Superior temporal gyrus (tissue), 1 donor: ENCODE results near the gene TRIB2.

ENCODE experiments used
- DNase-seq: peaks from one replicate; pipeline ENCODE4 v3.0.0-alpha.2; 2016; ENCODE audit errors: extremely low spot score

Gene TRIB2

DNA sequence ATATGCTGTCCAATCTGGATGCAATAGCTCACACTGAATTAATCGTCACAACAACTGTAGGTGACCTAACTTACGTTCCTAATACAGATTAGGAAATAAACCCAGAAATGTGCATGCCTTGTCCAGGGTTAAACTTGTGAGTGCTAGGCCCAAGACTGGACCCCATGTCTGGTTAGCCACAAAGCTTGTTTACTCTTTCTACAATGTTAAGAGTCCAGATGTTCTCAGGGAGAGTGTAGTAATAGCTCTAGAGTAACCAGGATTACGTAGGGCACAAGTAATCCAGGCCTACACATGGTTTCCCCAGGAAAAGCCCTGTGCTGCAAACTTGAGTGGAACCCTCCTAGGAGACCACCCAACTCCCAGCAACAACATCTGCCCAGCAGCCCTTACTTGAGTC is 26.2 kb downstream of the TRIB2 start:
- no peak for DNase-seq

DNA sequence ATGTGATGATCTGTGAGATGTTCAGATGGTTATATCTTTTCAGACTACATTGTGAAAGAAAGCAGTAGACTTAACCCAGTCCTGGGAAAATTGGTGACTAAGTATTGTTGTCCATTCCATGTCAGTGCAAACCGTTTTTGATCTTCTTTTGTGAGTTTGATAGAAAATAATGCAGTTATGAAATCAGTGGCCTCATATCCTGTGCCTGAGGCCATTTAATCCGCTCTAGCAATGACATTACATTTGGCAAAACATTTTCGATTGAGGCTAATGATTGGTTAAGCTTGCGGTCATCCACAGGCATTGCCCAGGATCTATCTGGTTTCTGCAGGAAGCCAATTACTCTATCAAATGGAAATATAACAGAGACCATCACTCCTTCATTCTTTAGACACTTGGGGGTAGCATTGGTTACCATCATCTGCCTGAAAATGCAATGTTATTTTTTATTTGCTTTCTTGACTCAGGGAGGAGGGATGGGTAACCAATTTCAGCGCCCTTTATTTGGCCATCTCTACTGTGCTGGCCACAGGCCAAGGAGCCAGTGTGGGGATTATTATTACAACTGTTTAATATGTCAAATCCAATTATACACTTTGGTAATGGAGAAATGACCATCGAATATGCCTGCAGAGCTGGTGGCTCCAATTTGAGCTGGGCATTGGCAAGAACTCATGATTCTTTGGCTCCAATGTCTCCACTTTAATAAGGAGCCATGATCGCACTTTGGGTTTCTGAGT is 33.6 kb downstream of the TRIB2 start:
- DNase-seq = no peak

- DNase-seq = no peak
Measured at GRCh38 chr2:12754643-12755042, 37.9 kb downstream of the TRIB2 start.

DNA sequence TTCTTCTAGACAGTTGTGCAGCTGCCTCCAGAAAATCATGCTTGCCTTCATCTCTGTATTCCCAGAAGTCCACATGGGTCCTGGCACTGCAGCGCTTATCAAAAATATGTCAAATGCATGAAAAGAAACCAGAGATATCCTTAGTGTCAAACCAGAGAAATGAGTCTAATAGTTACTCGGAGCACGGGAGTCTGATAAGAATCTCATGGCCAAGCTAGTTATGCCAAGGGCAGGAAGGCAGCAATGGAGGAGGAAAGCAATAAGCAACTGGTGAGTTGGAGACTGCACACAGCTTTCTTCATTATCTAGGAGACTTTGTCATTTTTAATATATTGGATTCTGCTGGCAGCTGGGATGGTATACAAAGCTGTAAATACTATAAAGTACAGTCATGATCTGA is 38.6 kb downstream of the TRIB2 start:
- no peak for DNase-seq

- no peak for DNase-seq
Measured at GRCh38 chr2:12759248-12759647, 42.5 kb downstream of the TRIB2 start.

- DNase-seq = no peak
Measured at GRCh38 chr2:12761104-12761503, 44.4 kb downstream of the TRIB2 start.

- no peak for DNase-seq
Measured at GRCh38 chr2:12762337-12762736, 45.6 kb downstream of the TRIB2 start.

DNA sequence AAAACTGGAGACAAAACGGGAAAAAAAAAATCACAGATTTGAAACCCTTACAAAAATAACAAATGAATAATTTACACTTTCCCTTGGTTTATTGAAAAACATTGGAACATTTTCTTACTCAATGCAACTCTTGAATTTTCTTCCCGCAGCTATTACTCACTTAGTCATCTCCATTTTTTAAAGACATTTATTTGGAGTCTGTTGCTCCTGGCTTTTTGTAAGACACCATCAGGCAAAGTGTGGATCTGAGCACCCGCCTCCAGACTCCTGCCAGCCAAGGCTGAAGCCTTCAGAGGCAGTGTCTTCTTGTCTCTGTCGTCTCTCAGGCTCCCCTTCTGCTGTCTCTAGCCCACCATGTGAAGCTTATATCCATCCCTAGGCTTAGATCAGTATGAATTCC is 46.2 kb downstream of the TRIB2 start:
- DNase-seq = peak; percentile 54

DNA sequence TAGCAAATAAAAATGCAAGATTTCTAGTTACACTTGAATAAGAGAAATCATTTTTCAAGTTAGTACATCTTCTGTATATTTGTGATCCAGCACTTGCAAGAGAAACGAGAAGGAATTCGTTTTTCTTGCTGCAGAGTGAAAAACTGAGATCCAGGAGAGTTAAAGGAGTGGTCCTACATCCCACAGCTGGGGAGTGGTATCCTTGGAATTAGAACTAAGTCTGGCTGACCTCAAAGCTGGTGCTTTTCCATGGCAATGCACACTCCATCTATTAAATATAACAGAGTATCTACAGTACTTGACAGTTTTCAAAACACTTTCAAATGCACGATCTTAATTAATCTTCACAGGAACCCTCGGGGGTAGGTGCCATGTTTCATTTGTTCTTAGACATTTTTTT is 46.8 kb downstream of the TRIB2 start:
- DNase-seq = no peak

DNA sequence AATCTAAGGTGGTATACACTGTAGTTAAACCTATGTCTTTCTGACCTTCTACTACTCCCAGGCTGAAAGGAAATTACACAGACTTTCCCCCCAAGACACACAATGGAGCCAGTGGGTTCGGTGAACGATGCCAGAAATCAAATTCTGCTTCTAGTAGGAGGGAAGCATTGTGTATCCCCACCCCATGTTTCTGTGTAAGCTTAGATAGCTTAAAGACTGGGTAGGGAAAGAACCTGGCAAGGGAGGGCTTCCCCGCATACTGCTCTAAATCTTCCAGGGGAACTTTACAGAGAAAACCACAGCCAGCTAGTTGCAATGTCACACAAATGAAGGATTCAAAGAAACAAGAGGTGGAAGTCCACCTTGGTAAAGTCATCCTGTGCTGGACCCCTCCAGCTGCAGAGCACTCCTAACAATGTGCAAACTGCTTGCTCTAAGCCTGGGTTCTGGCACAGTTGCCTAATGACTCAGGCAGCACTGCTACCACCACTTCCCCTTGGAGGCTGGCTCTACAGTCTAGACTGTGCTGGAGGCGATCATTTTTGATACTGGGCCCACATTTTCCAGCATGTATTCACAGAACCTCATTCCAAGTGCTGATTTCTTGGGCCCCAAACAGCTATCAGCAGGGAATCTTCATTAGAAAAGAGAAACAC is 47.5 kb downstream of the TRIB2 start:
- no peak for DNase-seq

GRCh38 chr2:12764849-12765605 is 48.3 kb downstream of the TRIB2 start:
- no peak for DNase-seq

- DNase-seq = peak; percentile 50
Measured at GRCh38 chr2:12766421-12766879, 49.7 kb downstream of the TRIB2 start.

DNA sequence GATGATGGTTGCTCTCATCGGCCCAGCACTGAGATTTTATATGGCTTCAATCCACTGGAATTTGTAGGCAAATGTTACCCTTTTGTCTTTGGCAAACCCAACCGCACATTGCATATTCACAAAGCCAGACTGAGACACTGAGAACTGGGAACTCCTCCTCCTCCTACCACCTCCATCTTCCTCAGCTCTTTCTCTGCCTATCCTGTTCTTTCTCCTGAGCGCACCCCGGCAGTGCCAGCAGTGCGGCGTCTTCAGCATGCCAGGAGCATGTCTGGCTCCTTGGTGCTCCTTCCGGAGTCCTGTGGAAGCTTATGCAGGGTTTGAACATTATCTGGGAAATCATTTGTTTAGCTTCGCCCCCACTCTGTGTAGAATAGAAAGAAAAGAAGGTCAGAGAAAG is 50.8 kb downstream of the TRIB2 start:
- DNase-seq = peak; percentile 51

DNA sequence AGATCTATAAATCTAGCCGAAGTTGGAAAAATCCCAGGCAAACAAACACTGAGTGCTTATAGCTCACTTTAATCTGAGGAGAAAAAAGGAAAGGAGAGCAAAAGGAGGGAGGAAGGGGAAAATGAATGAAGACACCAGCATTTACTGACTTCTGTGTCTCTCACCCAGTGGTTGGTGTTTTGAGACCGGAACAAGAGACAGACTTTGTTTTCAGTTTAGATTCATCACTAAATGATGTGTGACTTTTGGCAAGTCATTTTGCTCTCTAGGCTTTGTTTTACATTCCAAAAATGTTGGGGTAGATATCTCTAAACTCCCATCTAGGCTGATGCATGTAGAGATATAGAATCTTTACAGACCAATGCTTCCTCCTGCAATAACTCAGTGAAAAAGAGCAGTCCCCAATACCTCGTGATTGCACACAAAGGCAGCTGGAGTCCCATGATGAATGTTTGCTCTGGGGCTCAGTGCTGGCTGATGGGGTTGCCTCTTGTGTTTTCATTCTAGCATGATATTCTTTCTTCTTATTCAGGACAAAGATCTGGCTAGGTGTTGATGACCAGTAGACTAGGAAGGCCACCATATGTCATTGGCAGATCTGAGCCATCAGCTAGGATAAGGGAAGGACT is 51.4 kb downstream of the TRIB2 start:
- no peak for DNase-seq

DNA sequence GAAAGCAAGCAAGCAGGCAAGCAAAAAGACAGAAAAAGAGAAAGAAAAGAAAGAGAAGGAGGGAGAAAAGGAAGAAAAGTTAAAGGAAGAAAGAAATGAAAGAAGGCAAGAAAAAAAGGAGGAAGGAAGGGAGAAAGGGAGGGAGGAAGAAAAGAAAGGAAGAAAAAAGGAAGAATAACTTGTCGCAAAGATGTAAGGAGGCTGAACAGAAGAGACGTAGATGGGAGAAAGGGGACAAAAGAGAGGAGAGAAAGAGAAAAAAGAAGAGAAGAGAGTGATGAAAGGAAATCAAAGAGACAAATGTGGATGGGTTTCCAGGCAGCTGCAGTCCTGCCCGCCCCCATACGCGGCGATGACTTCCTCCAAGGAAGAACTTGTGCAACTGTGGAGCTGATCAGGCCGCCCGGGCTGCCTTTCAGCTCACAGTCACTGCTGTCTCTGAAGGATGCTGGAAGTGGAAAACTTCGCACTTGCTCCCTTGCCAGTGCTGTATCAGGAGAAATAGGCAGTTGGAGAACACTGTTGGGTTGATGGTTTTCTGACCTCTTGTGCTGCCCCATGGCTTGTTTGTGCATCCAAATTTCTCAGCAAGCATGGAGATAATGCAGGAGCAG is 52.9 kb downstream of the TRIB2 start:
- no peak for DNase-seq

GRCh38 chr2:12770300-12770968 is 53.7 kb downstream of the TRIB2 start:
- no peak for DNase-seq

GRCh38 chr2:12771154-12771553 is 54.4 kb downstream of the TRIB2 start:
- DNase-seq = no peak

- no peak for DNase-seq
Measured at GRCh38 chr2:12773586-12774394, 57.1 kb downstream of the TRIB2 start.

GRCh38 chr2:12774395-12774727 is 57.6 kb downstream of the TRIB2 start:
- no peak for DNase-seq

DNA sequence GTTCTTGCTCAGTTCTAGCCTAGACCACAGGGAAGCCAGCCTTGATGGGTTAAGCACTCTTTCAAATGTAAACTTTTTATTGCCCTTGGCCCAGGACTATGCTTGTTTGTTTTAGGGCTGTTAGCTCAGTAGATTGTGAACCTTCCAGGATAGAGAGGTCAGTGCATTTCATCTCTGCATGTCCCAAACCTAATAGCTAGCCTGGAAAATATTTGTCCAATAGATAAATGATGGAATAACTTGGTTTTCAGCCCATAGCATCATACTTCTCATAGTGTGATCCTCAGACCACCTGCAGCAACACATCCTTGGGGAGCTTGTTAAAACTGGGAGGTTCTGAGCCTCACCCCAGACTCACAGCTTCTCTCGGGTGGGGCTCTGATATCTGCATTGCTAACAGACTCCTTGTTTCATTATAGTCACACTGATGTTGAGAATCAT is 59.8 kb downstream of the TRIB2 start:
- DNase-seq = no peak
